PC-3 (cell line): ENCODE data around the gene COASY. TPM values are rescaled to one million over a fixed set of nuclear protein-coding genes. Genes with fewer than 3 reads are reported as not detected.

Experiments used
- ATAC-seq: fragments of 200-7000 bp; cut with Tn5 transposase; 2 replicates; pipeline ENCODE4 v1.9.1; 2020; ENCODE audit warnings: mild to moderate bottlenecking, moderate library complexity
- BruUV-seq: library from RNA; stranded (reverse); fragments of 400-500 nt; replicated peaks from 2 replicates; lab custom pipeline; 2021; lab: Mats Ljungman, UMichigan
- CTCF ChIA-PET: fragments of 300-600 bp; sonication (Branson Sonifier 250); formaldehyde crosslinking; loops from one replicate; lab custom pipeline; 2022; ENCODE audit warnings: antibody characterized with exemption; lab: Charles Lee
- POLR2A ChIA-PET: fragments of 300-600 bp; sonication (Branson Sonifier 250); formaldehyde crosslinking; loops from one replicate; lab custom pipeline; 2022; ENCODE audit warnings: antibody characterized with exemption; ENCODE audit not compliant: unreplicated experiment; lab: Charles Lee
- DNase-seq: peaks from one replicate; pipeline ENCODE4 v3.0.0-alpha.2; 2015
- H2AFZ ChIP-seq: fragments of 300-600 bp; sonication (generic); 2 replicates; pipeline ENCODE4 v1.6.0; 2016; ENCODE audit warnings: antibody characterized with exemption, low read length
- H3F3A ChIP-seq: fragments of 300-600 bp; sonication (generic); one replicate; pipeline ENCODE4 v1.6.0; 2017; ENCODE audit warnings: antibody characterized with exemption, low read length, control low read depth, mild to moderate bottlenecking; ENCODE audit not compliant: unreplicated experiment
- H3K27ac ChIP-seq: fragments of 300-600 bp; sonication (generic); 2 replicates; pipeline ENCODE4 v1.5.1; 2016; ENCODE audit warnings: mild to moderate bottlenecking, low read length
- H3K27me3 ChIP-seq: fragments of 300-600 bp; sonication (generic); 2 replicates; pipeline ENCODE4 v1.6.1; 2016; ENCODE audit warnings: low read length, mixed read lengths
- H3K36me3 ChIP-seq: fragments of 300-600 bp; sonication (generic); 2 replicates; pipeline ENCODE4 v1.6.1; 2016; ENCODE audit warnings: low read depth, mixed run types, low read length, mixed read lengths
- H3K4me1 ChIP-seq: fragments of 300-600 bp; sonication (generic); 2 replicates; pipeline ENCODE4 v1.5.1; 2016; ENCODE audit warnings: low read length; ENCODE audit not compliant: insufficient read depth
- H3K4me2 ChIP-seq: fragments of 300-600 bp; sonication (generic); 2 replicates; pipeline ENCODE4 v1.6.0; 2016; ENCODE audit warnings: low read length
- H3K4me3 ChIP-seq: fragments of 300-600 bp; sonication (generic); 2 replicates; pipeline ENCODE4 v1.5.1; 2016; ENCODE audit warnings: mild to moderate bottlenecking, low read length, mixed read lengths
- H3K79me2 ChIP-seq: fragments of 300-600 bp; sonication (generic); 2 replicates; pipeline ENCODE4 v1.6.1; 2017; ENCODE audit warnings: low read length, mixed read lengths
- H3K9ac ChIP-seq: fragments of 300-600 bp; sonication (generic); 2 replicates; pipeline ENCODE4 v1.6.0; 2016; ENCODE audit warnings: mild to moderate bottlenecking, low read length
- H3K9me2 ChIP-seq: fragments of 300-600 bp; sonication (generic); replicated peaks from 2 replicates; pipeline ENCODE4 v1.6.1; 2016; ENCODE audit warnings: mixed run types, low read length, mixed read lengths
- H3K9me3 ChIP-seq: fragments of 300-600 bp; sonication (generic); 2 replicates; pipeline ENCODE4 v1.6.1; 2016; ENCODE audit warnings: low read length, mixed read lengths
- H4K20me1 ChIP-seq: fragments of 300-600 bp; sonication (generic); 2 replicates; pipeline ENCODE4 v1.6.1; 2016; ENCODE audit warnings: low read length, mixed read lengths
- CTCF ChIP-seq: fragments of 300-600 bp; sonication (generic); conservative IDR thresholded peaks from 2 replicates; pipeline ENCODE4 v1.5.1; 2017; ENCODE audit warnings: antibody characterized with exemption, low read depth, mild to moderate bottlenecking, low read length
- EZH2 ChIP-seq: fragments of 300-600 bp; sonication (generic); IDR thresholded peaks from one replicate; pipeline ENCODE4 v1.6.1; 2017; ENCODE audit warnings: antibody characterized with exemption, mild to moderate bottlenecking, low read length; ENCODE audit not compliant: unreplicated experiment
- EZH2phosphoT487 ChIP-seq: fragments of 300-600 bp; sonication (generic); IDR thresholded peaks from 2 replicates; pipeline ENCODE4 v1.6.1; 2018; ENCODE audit warnings: mild to moderate bottlenecking, antibody characterized with exemption, low read length, borderline replicate concordance
- intact Hi-C: fragments of 100-400 bp; cut with micrococcal nuclease; formaldehyde crosslinking; loops from 2 replicates; pipeline ENCODE4 v1.9.0; 2023
- total RNA-seq: library from RNA; depleted of rRNA; stranded (reverse); fragments of >200 nt; gene quantifications from 2 replicates; pipeline ENCODE4 v1.2.3, GENCODE V29; 2014

Gene COASY
- total RNA-seq, 1 experiment from 2014 or later = 33.3 TPM

- Histone ChIP-seq H3K9ac (no peak overlapping the region), H3K36me3 (no peaks in the 10 kb centered on the region; the same call in 1 of the 2 replicates), H3K27me3 (no peaks in the 10 kb centered on the region), H3K9me2 (no peaks in the 10 kb centered on the region), H3K27ac (peak overlapping the region; percentile 74), H3K4me2 (no peak overlapping the region), H3K4me1 (peaks cover 30% of the 10 kb centered on the region), H4K20me1 (no peaks in the 10 kb centered on the region), H3K4me3 (no peak overlapping the region), H3K9me3 (no peaks in the 10 kb centered on the region), H3K79me2 (no peaks in the 10 kb centered on the region), H2AFZ (no peak overlapping the region), H3F3A (no peaks in the 10 kb centered on the region)
- BruUV-seq = no TSS peak
- TF ChIP-seq CTCF (no peak), EZH2phosphoT487 (no peak), EZH2 (no peak)
- intact Hi-C loops = no loop called here
- DNase-seq = no peak
- ATAC-seq = no peak
- ChIA-PET POLR2A (no interaction called here), CTCF (no interaction called here)
Measured at GRCh38 chr17:42521036-42521435, 40.9 kb upstream of the COASY start.

- Histone ChIP-seq H2AFZ (no peak overlapping the region), H3K27ac (no peak overlapping the region)
- TF ChIP-seq CTCF = no peak
- no peak for TF ChIP-seq EZH2phosphoT487
- no peak for TF ChIP-seq EZH2
Measured at GRCh38 chr17:42521666-42522262, 40.2 kb upstream of the COASY start.

GRCh38 chr17:42522263-42522790, 39.6 kb upstream of the COASY start:
- no peaks in the 10 kb centered on the region; the same call in 1 of the 2 replicates for H3K36me3 ChIP-seq
- no peak overlapping the region for H3K9ac ChIP-seq
- ChIA-PET CTCF (no interaction called here), POLR2A (no interaction called here)
- intact Hi-C loops = no loop called here
- BruUV-seq = no TSS peak
- peaks cover 30% of the 10 kb centered on the region for H3K4me1 ChIP-seq
- H3K9me2 ChIP-seq = no peaks in the 10 kb centered on the region
- no peak overlapping the region for H3K4me2 ChIP-seq
- TF ChIP-seq CTCF (no peak), EZH2phosphoT487 (no peak), EZH2 (no peak)
- H3K79me2 ChIP-seq = no peaks in the 10 kb centered on the region
- H3F3A ChIP-seq = no peaks in the 10 kb centered on the region
- no peaks in the 10 kb centered on the region for H3K9me3 ChIP-seq
- H4K20me1 ChIP-seq = no peaks in the 10 kb centered on the region
- DNase-seq (no peak), ATAC-seq (no peak)
- H3K4me3 ChIP-seq = no peak overlapping the region
- H3K27ac ChIP-seq = no peak overlapping the region
- no peak overlapping the region for H2AFZ ChIP-seq
- no peaks in the 10 kb centered on the region for H3K27me3 ChIP-seq

More at GRCh38 chr17:42521666-42522262, 40.2 kb upstream of the COASY start:
- ChIA-PET CTCF (no interaction called here), POLR2A (no interaction called here)
- H3K9me3 ChIP-seq = no peaks in the 10 kb centered on the region
- peaks cover 30% of the 10 kb centered on the region for H3K4me1 ChIP-seq
- no peaks in the 10 kb centered on the region; the same call in 1 of the 2 replicates for H3K36me3 ChIP-seq
- DNase-seq (no peak), ATAC-seq (no peak)
- no peaks in the 10 kb centered on the region for H3F3A ChIP-seq
- no TSS peak for BruUV-seq
- H3K4me3 ChIP-seq = no peak overlapping the region
- intact Hi-C loops = no loop called here
- H3K9me2 ChIP-seq = no peaks in the 10 kb centered on the region
- H3K79me2 ChIP-seq = no peaks in the 10 kb centered on the region
- no peak overlapping the region for H3K4me2 ChIP-seq
- no peaks in the 10 kb centered on the region for H3K27me3 ChIP-seq
- H4K20me1 ChIP-seq = no peaks in the 10 kb centered on the region
- no peak overlapping the region for H3K9ac ChIP-seq
